ENCODE results near the gene EPS8L2.

The EPS8L2 gene

GRCh38 chr11:771617-772204 lies 65.7 kb downstream of the EPS8L2 start:
- FAIRE-seq (no peak), DNase-seq (ENCODE audit: extremely low spot score, insufficient read length, low read depth) (no peak)

- no peak for FAIRE-seq
These were observed 66.7 kb downstream of the EPS8L2 start for GRCh38 chr11:772429-773390.

DNA sequence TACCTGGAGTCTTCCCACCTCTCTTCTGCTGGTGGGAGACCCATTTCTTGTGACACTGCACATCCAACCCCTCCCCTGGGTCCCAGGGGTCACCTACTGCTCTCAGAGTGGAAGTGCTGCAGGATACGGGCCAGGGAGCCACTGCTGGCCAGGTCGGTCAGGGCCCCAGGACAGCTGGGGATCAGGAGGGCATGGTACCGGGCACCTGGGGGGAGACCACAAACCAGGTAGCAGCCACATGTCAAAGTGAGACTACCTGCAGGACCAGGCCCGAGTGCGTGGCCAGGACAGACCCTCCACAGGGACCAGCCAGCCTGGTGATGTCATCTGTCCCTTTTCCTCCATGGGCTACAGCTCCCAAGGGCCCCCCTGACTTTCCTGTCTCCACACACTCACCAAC lies 67.4 kb downstream of the EPS8L2 start:
- no peak for FAIRE-seq
- DNase-seq (ENCODE audit: extremely low spot score, insufficient read length, low read depth), result no peak

More at GRCh38 chr11:772429-773390, 66.7 kb downstream of the EPS8L2 start:
- DNase-seq (ENCODE audit: extremely low spot score, insufficient read length, low read depth), result no peak

DNA sequence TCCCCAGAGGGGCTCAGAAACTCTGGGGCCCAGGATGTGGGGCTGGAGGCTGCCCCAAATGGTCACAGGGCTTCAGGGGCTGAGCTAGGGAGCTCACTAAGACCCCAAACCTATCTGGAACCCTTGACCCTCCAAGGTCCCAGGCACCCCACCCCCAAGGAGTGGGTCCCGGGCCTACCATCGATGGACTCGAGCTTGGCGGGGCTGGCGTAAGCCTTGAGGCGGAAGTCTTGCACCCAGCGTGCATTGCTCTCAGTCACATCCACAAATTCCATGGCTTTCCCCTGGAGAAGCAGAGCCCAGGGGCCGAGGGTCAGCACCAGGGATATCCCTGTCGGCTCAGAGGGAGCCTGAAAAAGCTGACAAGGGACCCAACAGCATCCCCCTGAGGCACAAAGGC lies 67.8 kb downstream of the EPS8L2 start:
- DNase-seq (ENCODE audit: extremely low spot score, insufficient read length, low read depth) (no peak), FAIRE-seq (no peak)

DNA sequence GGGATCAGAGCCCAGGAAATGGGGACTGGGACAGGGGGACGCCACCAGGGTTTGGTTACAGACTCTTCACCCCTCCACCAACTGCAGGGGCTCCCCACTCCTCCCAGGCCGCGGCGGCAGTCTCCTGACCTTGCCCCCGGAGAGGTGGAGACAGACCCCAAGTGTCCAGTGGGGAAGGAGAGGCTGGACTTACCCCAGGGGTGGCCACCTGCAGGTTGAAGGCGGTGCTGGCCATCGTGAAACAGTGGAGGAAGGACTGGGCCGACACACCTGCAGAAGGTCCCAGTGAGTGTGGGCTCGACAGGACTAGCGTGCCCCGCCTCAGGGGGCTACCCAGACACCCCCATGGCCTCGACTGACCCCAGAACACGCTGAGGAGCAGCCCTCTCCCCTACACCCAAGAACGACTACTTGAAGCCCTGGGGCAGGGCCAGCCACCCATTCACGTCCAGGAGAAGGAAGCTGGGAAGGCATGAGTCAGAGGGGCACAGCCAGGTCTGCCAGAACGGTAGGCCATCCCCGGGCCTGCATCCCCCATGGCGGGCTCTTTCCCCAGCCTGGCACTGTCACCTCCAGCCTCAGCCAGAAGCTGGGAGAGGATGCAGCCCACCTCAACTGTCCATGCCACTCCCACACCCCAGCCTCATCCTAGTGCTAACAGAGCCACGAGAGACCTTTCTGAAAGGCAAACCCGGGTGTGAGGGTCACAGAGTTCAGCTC lies 69.0 kb downstream of the EPS8L2 start:
- no peak for DNase-seq (ENCODE audit: extremely low spot score, insufficient read length, low read depth)
- FAIRE-seq, result no peak

- FAIRE-seq (no peak), DNase-seq (ENCODE audit: extremely low spot score, insufficient read length, low read depth) (no peak)
These were observed 70.2 kb downstream of the EPS8L2 start for GRCh38 chr11:776263-776560.

DNA sequence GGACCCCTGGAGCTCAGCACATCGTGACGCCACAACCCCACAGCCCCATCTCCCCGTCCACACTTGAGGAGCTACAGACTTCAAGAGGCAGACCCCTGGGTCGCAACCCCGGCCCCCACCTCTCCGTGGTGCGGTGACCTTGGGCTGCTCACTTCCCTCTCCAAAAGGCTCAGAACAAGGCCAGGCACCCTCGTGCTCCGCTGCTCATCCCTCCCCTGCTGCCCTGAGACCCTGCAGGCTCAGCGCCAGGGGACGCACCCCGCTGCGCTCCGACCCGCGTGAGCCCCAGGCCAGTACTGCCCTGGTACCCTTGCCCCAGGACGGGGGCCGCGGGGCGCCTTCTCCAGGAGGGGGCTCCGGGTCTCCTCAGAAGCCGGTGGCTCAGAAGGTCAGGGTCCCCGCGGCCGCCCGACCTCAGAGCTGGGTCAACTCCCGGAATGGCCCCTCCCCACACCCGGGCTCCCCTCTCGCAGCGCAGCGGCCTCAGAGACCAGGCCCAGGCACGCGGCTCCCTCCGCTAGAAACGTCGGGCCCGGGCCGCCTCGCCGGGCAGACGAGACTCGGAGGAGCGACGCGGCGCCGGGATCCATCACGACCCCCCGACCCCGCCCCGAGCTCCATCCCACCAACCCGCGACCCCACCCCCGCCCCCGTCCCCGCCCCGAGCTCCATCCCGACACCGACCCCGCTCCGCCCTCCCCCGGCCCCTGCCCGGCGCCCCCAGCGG lies 70.7 kb downstream of the EPS8L2 start:
- no peak for DNase-seq (ENCODE audit: extremely low spot score, insufficient read length, low read depth)
- FAIRE-seq, result peak; percentile 35
